Subcutaneous adipose tissue (tissue), 4 donors: ENCODE results near the gene ENTPD6. TPM values are rescaled to one million over a fixed set of nuclear protein-coding genes. Genes with fewer than 3 reads are reported as not detected.

ENCODE experiments used
- total RNA-seq, 4 donors: library from RNA; depleted of rRNA; stranded (reverse); fragments of >200 nt; gene quantifications; one replicate each; pipeline ENCODE4 v1.1.0, GENCODE V29; 2016
- TF ChIP-seq, protein P1 (sequence below): fragments of 450-650 bp; IDR thresholded peaks from one replicate; pipeline ENCODE4 v1.5.1; 2016; ENCODE audit warnings: low read depth, mild to moderate bottlenecking, control low read depth, antibody characterized with exemption, moderate library complexity

The ENTPD6 gene
- total RNA-seq, 4 donors from 2014 or later, result 41.3 to 82.5 (median 53.6) TPM

DNA sequence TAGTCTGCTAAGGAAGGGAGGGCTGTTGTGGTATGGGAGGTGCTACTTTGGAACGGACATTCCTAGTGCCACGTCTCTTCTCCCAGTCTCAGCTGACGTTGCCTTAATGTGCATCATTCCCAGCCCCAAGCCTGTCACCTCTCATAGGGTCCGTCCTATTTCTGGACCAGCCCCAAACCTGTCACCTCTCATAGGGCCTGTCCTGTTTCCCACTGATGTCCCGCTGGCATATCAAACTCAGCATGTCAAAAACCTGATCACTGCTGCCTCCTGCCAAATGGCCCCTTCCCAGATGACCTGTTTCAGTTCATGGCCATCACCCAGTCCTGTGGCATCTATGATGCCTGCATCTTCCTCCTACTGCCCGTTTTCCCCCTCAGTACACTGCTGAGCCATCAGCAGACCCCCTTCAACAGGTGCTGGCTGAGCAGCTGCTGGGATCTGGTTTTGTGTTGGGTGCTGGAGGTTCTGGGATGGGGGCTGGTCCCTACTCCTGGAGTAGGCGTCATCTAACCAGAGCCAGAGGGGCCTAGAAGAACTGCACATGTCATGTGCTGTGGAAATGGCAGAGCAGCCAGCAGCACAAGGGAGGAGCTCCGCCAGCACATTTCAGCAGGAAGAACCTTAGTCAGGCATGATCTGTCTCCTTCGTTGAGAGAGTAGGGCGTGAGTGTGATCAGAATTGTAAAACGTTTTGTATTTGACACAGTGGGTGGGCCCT, 3.3 kb downstream of the ENTPD6 start:
- TF ChIP-seq, protein P1, sequence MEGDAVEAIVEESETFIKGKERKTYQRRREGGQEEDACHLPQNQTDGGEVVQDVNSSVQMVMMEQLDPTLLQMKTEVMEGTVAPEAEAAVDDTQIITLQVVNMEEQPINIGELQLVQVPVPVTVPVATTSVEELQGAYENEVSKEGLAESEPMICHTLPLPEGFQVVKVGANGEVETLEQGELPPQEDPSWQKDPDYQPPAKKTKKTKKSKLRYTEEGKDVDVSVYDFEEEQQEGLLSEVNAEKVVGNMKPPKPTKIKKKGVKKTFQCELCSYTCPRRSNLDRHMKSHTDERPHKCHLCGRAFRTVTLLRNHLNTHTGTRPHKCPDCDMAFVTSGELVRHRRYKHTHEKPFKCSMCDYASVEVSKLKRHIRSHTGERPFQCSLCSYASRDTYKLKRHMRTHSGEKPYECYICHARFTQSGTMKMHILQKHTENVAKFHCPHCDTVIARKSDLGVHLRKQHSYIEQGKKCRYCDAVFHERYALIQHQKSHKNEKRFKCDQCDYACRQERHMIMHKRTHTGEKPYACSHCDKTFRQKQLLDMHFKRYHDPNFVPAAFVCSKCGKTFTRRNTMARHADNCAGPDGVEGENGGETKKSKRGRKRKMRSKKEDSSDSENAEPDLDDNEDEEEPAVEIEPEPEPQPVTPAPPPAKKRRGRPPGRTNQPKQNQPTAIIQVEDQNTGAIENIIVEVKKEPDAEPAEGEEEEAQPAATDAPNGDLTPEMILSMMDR, result no peak

DNA sequence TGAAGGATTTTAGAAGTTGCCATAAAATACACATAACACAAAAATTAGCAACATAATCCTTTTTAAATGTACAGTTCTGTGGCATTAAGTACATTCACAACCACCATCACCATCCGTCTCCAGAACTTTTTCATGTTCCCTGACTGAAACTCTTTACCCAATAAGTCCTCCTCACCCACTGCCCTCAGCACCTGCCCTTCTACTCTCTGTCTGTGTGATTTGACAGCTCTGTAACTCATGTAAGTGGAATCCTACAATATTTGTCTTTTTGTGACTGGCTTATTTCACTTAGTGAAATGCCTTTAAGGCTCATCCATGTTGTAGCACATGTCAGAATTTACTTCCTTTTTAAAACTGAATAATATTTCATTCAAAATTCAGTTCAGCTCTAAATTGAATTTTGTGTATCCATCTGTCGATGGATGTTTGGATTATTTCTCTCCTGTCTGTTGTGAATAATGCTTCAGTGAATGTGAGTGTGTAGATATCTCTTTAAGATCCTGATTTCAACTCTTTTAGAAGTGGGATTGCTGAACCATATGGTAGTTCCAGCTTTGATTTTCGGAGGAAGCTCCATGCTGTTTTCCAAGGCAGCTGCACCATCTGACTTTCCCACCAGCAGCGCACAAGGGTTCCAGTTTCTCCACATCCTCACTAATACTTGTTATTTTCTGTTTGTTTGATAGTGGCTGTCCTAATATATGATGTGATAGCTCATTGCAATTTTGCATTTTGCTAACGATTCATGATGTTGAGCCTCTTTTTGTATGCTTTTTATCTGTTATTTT, 4.2 kb downstream of the ENTPD6 start:
- TF ChIP-seq, protein P1, result no peak

DNA sequence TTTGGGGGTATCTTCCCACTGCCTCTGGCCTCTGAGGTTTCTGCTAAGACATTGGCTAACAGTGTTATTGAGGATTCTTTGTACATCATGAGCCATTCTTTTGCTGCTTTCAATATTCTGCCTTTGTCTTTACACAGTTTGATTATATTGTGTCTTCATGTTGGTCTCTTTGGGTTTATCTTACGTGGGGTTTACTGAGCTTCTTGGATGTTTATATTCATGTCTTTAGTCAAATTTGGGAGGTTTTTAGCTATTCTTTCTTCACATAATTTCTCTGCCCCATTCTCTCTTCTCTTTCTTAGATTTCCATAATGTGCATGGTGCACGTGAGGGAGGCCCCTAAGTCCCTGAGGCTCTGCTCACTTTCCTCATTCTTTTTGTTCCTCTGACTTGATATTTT, 7.6 kb downstream of the ENTPD6 start:
- TF ChIP-seq, protein P1, result no peak

DNA sequence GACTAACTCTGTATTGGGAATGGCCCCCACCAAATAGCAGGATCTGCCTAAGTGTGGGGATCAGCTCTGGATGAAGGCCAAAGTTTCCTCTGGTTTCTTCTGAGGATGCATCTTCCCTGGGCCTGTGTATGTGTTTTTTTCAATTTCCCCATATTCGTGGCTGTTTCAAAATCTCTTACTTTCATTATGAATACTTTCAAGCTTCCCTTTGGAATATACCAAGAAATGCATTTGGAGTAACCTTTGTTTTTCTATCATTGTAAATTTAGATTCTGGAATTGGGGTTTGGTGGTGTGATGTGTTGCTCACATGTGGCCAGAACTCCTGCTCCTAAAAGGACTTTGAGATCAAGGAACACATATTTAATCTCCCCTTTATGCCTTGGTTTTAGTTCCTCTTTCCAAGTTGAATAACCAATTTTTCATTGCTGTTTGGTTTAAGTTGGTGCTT, 8.4 kb downstream of the ENTPD6 start:
- TF ChIP-seq, protein P1, result no peak

DNA sequence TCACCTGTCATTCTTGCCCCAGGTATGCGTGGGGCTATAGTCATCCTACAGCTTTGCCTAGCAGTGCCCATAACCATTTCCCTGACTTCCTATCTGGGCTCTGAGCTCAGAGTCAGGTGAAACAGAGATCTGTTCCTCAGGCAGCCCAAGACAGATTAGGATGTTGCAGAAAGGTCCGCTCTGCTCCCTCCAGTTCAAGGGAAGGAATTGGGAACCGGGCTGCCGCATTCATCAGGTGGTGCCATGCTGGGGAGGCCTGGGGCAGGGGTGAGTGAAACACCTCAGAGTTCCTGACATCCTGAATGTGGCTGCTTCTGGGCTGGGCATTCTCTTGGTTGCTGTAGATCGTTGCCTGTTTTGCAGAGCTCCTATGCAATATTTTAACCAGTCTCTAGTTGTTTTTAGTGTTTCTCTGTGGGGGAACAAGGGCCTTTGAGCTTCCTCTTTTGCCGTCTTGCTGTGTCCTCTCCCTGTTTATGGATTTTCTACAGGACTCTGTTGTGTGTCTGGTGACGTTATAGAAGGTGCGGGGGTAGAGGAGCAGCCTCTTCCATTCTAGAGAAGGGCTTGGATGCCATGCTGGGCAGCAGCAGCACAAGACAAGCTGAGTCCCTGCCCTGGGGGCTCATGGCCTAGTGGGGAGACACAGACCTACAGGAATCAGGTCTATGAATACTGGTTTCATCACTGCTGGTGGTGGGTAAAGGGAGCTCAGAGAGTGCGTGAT, 9.2 kb downstream of the ENTPD6 start:
- TF ChIP-seq, protein P1, result no peak

DNA sequence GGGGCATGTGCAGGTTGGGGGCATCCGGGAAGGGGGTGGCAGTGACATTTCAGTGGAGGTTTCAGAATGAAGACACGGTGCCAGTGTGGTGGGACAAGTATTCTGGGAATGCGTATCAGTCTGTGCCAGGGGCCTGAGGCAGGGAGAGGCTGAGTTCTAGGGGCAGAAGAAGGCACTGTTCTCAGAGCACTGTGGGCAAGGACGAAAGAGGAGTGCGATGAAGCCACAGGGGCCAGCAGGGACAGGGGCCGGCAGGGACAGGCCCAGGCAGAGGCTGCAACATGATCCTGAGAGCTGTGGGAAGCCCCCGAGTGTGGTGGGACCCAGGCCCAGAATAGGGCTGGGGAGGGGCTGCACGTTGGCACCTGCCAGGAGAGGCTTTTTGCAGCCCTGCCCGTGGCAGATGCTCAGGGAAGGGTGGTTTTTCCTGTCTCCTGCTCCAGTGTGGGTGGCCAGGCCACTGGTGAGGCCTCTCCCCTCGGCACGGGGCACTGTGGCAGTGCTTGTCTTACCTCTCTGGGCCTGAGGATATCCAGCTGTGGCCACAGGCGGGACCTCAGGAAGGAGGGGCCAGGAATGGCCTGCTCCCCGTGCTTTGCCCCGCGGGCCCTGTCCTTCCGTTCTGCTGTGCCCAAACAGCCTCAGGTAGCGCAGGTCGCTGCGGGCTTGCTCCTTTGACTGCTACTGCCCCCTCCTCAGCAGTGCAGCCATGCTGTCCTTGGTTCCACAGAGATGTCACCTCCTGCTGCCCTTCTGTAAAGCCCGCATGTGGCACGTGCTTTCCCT, 10.0 kb downstream of the ENTPD6 start:
- TF ChIP-seq, protein P1, result no peak
